Transverse colon (tissue), 4 donors: ENCODE results near the gene IRX4. TPM values are rescaled to one million over a fixed set of nuclear protein-coding genes. Genes with fewer than 3 reads are reported as not detected.

Source experiments
- DNase-seq: peaks from one replicate; pipeline ENCODE4 v3.0.0-alpha.2; 2019
- H3K27ac ChIP-seq, 4 donors: fragments of 200-600 bp; sonication (generic); 2 replicates each; pipeline ENCODE4 v1.5.1; 2016 to 2018; ENCODE audit warnings: inconsistent platforms in 4 of 4
- H3K27me3 ChIP-seq: fragments of 200-600 bp; sonication (generic); 2 replicates; pipeline ENCODE4 v1.5.1; 2017; ENCODE audit warnings: inconsistent platforms
- H3K36me3 ChIP-seq, 4 donors: fragments of 200-600 bp; sonication (generic); 2 replicates each; pipeline ENCODE4 v1.5.1; 2017 to 2019; ENCODE audit warnings: inconsistent platforms in 4 of 4
- H3K4me1 ChIP-seq, 4 donors: fragments of 200-600 bp; sonication (generic); 2 replicates each; pipeline ENCODE4 v1.5.1; 2017 to 2020; ENCODE audit warnings: inconsistent platforms in 4 of 4
- H3K4me3 ChIP-seq, 4 donors: fragments of 200-600 bp; sonication (generic); 1 replicate in 1 of 4; 2 replicates in 3 of 4; pipeline versions ENCODE4 v1.5.1 to v1.6.1; 2017 to 2019; ENCODE audit warnings: inconsistent platforms in 4 of 4
- H3K9me3 ChIP-seq, 2 donors: fragments of 200-600 bp; sonication (generic); 2 replicates each; pipeline ENCODE4 v1.5.1; 2017 to 2019; ENCODE audit warnings: inconsistent platforms in 2 of 2
- EP300 ChIP-seq: sonication (generic); formaldehyde crosslinking; IDR thresholded peaks from one replicate; pipeline ENCODE4 v1.6.1; 2017; ENCODE audit warnings: antibody characterized with exemption, low read depth
- POLR2A ChIP-seq: fragments of 450-650 bp; IDR thresholded peaks from one replicate; pipeline ENCODE4 v1.6.1; 2016; ENCODE audit warnings: antibody characterized with exemption, mild to moderate bottlenecking, moderate library complexity
- POLR2AphosphoS5 ChIP-seq, 3 donors: sonication (generic); formaldehyde crosslinking; IDR thresholded peaks; one replicate each; pipeline ENCODE4 v1.6.1; 2016; ENCODE audit warnings: antibody characterized with exemption in 3 of 3
- WGBS, 2 donors: methylation state at CpG; one replicate each; pipeline ENCODE4 v1.1.5; 2018; ENCODE audit warnings: low coverage in 1 of 2; 5-methylcytosine and 5-hydroxymethylcytosine counted together
- in situ Hi-C, 4 donors: fragments of 200-750 bp; cut with MboI; loops; one replicate each; pipeline versions ENCODE4 v1.15.0 to v1.15.1; 2017; ENCODE audit warnings: low sequenced_read_pairs in 3 of 4, low pct_ligation_motif_present in 1 of 4, low pct_unique_long_range_greater_than_20kb in 1 of 4
- intact Hi-C: fragments of 100-400 bp; cut with DNase I; formaldehyde crosslinking; loops from one replicate; pipeline ENCODE4 v1.15.1; 2023; ENCODE audit warnings: low total_unique reads
- total RNA-seq, 4 donors: library from RNA; depleted of rRNA; stranded (reverse); fragments of >200 nt; gene quantifications; one replicate each; pipeline ENCODE4 v1.1.0, GENCODE V29; 2016
- TF ChIP-seq, protein P1 (sequence below), 5 experiments: fragments of 200-600 bp in 3 of 5; fragments of 450-650 bp in 2 of 5; sonication (generic) in 3 of 5; IDR thresholded peaks; 1 replicate in 2 of 5; 2 replicates in 3 of 5; pipeline ENCODE4 v1.5.1; 2016 to 2017; ENCODE audit warnings: antibody characterized with exemption in 5 of 5, inconsistent platforms in 3 of 5, mild to moderate bottlenecking in 2 of 5, moderate library complexity in 1 of 5

The IRX4 gene
- total RNA-seq, 4 donors from 2014 or later, result not detected

DNA sequence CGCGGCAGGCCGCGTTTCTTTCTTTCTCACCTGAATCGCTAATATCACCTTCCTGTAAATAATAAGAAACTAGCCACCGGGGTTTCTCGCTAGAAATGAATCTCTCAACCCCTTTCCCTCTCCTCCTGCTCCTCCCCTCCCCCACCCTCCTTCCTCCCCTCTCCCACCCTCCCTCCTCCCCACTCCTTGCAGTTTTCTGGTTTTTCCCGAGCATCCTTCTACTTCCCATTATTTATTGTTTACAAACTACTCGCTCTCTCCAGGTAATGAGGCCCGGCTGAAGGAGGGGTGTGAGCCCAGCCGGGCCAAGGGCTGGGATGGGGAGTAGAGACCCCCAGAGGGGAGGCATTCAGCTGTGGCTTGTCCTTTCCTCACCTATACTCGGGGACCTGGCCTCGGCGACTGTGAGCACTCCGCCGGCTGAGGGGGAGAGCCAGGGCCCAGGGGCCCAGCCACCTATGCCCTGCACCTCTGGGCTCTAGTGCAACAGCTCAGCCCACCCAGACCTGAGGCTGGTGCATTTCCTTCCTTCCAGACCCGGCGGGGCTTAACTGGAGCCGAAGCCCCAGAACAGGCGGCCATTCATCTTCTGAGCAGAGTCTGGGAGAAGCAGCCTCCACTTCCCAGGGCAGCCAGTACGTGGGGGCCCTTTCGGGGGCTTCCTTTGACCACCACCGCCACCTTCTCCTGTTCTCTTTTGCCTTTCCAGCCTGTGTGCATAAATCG lies 2.1 kb upstream of the IRX4 start:
- Histone ChIP-seq H3K27me3 (peaks cover 98% of the 10 kb centered on the region), H3K27ac (no peak overlapping the region), H3K9me3 (no peaks in the 10 kb centered on the region), H3K4me1 (peaks cover 5 to 23% (median 19%) of the 10 kb centered on the region in 4 donors), H3K4me3 (no peak overlapping the region), H3K36me3 (no peaks in the 10 kb centered on the region)
- in situ Hi-C loops, result no loop called here
- TF ChIP-seq EP300 (no peak), POLR2A (no peak), POLR2AphosphoS5 (IDR thresholded peaks at IDR 0.05) (no peak)
- TF ChIP-seq, protein P1, sequence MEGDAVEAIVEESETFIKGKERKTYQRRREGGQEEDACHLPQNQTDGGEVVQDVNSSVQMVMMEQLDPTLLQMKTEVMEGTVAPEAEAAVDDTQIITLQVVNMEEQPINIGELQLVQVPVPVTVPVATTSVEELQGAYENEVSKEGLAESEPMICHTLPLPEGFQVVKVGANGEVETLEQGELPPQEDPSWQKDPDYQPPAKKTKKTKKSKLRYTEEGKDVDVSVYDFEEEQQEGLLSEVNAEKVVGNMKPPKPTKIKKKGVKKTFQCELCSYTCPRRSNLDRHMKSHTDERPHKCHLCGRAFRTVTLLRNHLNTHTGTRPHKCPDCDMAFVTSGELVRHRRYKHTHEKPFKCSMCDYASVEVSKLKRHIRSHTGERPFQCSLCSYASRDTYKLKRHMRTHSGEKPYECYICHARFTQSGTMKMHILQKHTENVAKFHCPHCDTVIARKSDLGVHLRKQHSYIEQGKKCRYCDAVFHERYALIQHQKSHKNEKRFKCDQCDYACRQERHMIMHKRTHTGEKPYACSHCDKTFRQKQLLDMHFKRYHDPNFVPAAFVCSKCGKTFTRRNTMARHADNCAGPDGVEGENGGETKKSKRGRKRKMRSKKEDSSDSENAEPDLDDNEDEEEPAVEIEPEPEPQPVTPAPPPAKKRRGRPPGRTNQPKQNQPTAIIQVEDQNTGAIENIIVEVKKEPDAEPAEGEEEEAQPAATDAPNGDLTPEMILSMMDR (IDR thresholded peaks at IDR 0.05), result no peak
- WGBS, 2 donors, result 16 to 23% methylated on average over 9 to 24 of the region's 24 CpGs
- intact Hi-C loops, result no loop called here
- no peak for DNase-seq

DNA sequence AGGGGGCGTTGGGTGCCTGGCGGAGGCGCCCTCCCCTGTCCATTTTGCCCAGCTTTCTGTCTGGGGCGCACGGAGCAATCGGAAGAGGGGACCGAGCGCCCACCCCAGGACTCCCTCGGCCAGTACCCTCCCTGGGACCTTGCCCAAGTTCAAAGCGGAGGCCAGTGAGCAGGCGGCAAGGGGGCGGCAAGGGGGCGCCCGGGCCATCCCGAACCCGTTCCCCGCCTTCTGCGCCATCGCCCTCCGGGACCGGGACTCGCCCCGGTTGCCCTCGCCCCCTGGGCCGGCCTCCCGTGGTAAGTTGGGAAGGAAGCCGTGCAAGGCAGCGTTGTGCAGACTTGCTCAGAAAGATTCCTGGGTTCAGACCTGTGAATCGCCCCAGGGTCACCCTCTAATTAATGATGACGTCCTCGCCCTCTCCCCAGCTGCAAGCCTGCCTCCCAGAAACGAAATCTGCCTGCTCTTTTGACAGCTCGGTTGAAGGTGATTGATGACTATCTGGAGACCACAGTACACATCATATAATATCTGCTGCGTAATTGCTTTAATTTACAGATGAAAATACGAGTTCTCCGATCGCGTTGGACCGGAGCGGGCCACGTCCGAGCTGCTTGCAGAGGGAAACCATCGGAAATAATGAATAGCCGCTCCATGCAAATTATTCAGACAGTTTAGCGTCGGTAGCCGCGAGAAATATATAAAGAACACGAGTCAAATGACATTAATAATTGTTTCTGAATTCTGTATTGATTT lies 1.4 kb upstream of the IRX4 start:
- peaks cover 5 to 23% (median 19%) of the 10 kb centered on the region in 4 donors for H3K4me1 ChIP-seq
- H3K4me3 ChIP-seq, result peak overlapping the region in 1 of 4 donors; percentile 41
- H3K27me3 ChIP-seq, result peaks cover 98% of the 10 kb centered on the region
- TF ChIP-seq POLR2A (no peak), EP300 (no peak), POLR2AphosphoS5 (IDR thresholded peaks at IDR 0.05) (no peak)
- TF ChIP-seq, protein P1 (IDR thresholded peaks at IDR 0.05), result no peak
- in situ Hi-C loops (no loop called here), intact Hi-C loops (no loop called here)
- no peaks in the 10 kb centered on the region for H3K36me3 ChIP-seq
- no peak overlapping the region for H3K27ac ChIP-seq
- 0 to 25% methylated on average over 1 to 29 of the region's 49 CpGs for WGBS, 2 donors
- DNase-seq, result no peak
- no peaks in the 10 kb centered on the region for H3K9me3 ChIP-seq

DNA sequence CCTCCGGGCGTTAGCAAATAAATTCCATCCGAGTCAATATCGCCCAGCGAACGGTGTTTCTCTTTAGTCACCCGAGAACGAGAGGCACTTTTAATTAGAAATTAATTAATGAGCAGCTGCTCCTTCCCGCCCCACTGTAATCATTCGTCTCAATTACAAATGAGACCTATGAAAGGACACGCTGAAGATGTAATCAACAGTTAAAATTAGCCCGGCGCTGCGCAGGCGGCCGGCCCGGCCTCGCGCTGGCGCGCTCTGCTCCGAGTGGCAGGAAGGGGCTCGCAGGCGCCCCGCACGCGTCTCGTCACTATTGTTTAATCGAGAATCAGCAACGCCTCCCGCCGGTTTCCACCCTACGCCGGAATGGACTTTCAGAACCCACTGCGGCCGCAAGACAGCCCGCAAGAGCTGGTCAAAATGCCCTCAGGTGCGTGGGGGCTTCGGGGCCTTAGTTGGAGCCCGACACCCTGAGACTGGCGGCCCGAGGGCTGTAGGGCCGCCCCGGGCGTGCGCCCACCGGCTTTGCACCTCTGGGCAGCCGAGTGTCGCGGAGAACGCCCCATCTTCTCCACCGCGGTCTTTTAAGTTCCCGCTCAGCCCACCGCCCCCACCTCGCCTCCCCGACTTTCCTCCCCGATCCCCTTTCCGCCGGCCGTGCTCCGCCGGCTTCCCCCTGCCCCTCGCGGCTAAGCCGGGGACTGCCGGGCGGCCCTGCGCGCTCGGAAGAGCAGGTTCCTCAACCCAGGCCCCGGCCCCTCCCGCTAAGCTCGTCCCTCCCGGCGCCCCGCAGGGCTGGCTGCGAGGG lies 597 bp upstream of the IRX4 start:
- intact Hi-C loops (no loop called here), in situ Hi-C loops (no loop called here)
- no peaks in the 10 kb centered on the region for H3K9me3 ChIP-seq
- TF ChIP-seq POLR2AphosphoS5 (IDR thresholded peaks at IDR 0.05), result no peak
- no peak for TF ChIP-seq EP300
- TF ChIP-seq POLR2A, result no peak
- TF ChIP-seq, protein P1 (IDR thresholded peaks at IDR 0.05), result no peak
- H3K4me1 ChIP-seq, result peaks cover 5 to 23% (median 19%) of the 10 kb centered on the region in 4 donors
- WGBS, 2 donors, result 7% methylated on average over 57 of the region's 78 CpGs; no CpG with 5 or more reads in 1 of the 2 donors
- H3K4me3 ChIP-seq, result peak overlapping the region in 2 of 4 donors; percentile 4 to 41
- peaks cover 100% of the 10 kb centered on the region for H3K27me3 ChIP-seq
- no peaks in the 10 kb centered on the region for H3K36me3 ChIP-seq
- H3K27ac ChIP-seq, result no peak overlapping the region
- no peak for DNase-seq
